Measurements from ENCODE around the gene HRH3.

DNA sequence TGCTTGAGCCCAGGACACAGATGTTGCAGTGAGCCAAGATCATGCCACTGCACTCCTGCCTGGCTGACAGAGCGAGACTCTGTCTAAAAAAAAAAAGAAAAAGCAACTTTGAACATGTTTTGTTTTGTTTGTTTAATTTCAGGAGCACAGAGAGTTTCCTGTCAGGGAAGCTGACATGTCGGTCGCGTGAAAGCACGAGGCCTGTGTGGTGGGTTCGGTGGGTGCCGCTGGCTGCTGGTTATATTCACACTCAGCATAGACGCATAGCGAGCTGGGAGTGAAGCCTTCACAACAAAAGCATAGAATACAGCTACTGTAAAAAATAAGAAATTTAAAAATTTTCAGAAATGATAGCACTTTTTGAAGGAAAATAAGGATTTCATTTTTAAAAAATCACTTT lies 22.8 kb downstream of the HRH3 start:
- no peak for TF ChIP-seq PBX3 (CRISPR knock-in tag; IDR thresholded peaks at IDR 0.05)
- no peak for TF ChIP-seq ZNF621 (tag by site-specific recombination; IDR thresholded peaks at IDR 0.05)
- no peak for TF ChIP-seq CTCF (tag by site-specific recombination; IDR thresholded peaks at IDR 0.05)

Measured in HEK293 (cell line).